IPS-20b (cell line): ENCODE results near the gene ACAP2.
"Not testable (repeated sequence)": the region's sequence is repeated elsewhere in the genome, so short reads cannot be mapped to it uniquely, and the experiment has no call there.

Source experiments
- H3K27ac ChIP-seq: one replicate; pipeline ENCODE4 v1.5.1; 2013; ENCODE audit warnings: low read length
- H3K27me3 ChIP-seq: 2 replicates; pipeline ENCODE4 v1.6.1; 2013; ENCODE audit warnings: mild to moderate bottlenecking, low read length, inconsistent platforms; ENCODE audit not compliant: insufficient read depth
- H3K36me3 ChIP-seq: 2 replicates; pipeline ENCODE4 v1.6.1; 2013; ENCODE audit warnings: low read depth, mild to moderate bottlenecking, inconsistent platforms, low read length, moderate library complexity; ENCODE audit not compliant: insufficient read depth
- H3K4me1 ChIP-seq: 2 replicates; pipeline ENCODE4 v1.6.1; 2013; ENCODE audit warnings: mild to moderate bottlenecking, control low read depth, inconsistent platforms, low read length, moderate library complexity; ENCODE audit not compliant: insufficient read depth
- H3K4me3 ChIP-seq: 2 replicates; pipeline ENCODE4 v1.5.1; 2013; ENCODE audit warnings: mild to moderate bottlenecking, low read length, inconsistent platforms
- H3K9ac ChIP-seq: 2 replicates; pipeline ENCODE4 v1.6.1; 2013; ENCODE audit warnings: low read depth, mild to moderate bottlenecking, inconsistent platforms, low read length, moderate library complexity
- H3K9me3 ChIP-seq: 2 replicates; pipeline ENCODE4 v1.6.1; 2013; ENCODE audit warnings: mild to moderate bottlenecking, low read depth, low read length, inconsistent platforms; ENCODE audit not compliant: insufficient read depth

Gene ACAP2

GRCh38 chr3:195405651-195406050 is 37.2 kb downstream of the ACAP2 start:
- Histone ChIP-seq H3K4me3 (no peak overlapping the region), H3K27me3 (no peaks in the 10 kb centered on the region), H3K9ac (no peak overlapping the region), H3K9me3 (no peaks in the 10 kb centered on the region), H3K4me1 (no peaks in the 10 kb centered on the region), H3K36me3 (no peaks in the 10 kb centered on the region), H3K27ac (no peak overlapping the region)

DNA sequence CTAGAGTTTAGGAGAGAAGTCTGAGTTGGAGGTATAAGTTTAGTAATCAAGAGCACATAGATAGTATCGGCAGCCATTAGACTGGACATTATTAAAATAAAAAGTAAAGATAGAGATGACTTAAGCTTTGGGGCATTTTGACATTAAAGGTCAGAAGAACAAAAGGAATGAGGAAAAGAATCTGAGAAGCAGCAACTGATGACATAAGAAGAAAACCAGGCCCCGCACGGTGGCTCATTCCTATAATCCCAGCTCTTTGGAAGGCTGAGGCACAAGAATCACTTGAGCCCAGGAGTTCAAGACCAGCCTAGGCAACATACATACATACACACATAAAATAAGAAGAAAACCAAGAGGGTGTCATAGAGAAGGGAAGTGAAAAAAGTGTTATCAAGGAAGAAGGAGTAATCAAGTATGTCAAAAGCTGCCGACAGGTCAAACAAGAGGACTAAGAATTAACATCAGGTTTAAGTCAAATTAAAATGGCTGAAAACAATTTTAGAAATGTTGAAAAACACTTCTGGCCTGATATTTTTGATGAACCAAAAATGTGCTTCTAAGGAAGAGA is 38.9 kb downstream of the ACAP2 start:
- H3K4me1 ChIP-seq: peaks cover 1% of the 10 kb centered on the region; the same call in 1 of the 2 replicates
- no peaks in the 10 kb centered on the region for H3K36me3 ChIP-seq
- H3K9me3 ChIP-seq: no peaks in the 10 kb centered on the region
- H3K4me3 ChIP-seq: no peak overlapping the region
- no peak overlapping the region for H3K9ac ChIP-seq
- H3K27me3 ChIP-seq: no peaks in the 10 kb centered on the region
- no peak overlapping the region for H3K27ac ChIP-seq

GRCh38 chr3:195403244-195403643 is 39.6 kb downstream of the ACAP2 start:
- peaks cover 4% of the 10 kb centered on the region; the same call in 1 of the 2 replicates for H3K4me1 ChIP-seq
- no peak overlapping the region for H3K9ac ChIP-seq
- no peaks in the 10 kb centered on the region for H3K27me3 ChIP-seq
- no peak overlapping the region for H3K4me3 ChIP-seq
- no peak overlapping the region for H3K27ac ChIP-seq
- H3K36me3 ChIP-seq: no peaks in the 10 kb centered on the region
- H3K9me3 ChIP-seq: no peaks in the 10 kb centered on the region

GRCh38 chr3:195401943-195402342 is 40.9 kb downstream of the ACAP2 start:
- Histone ChIP-seq H3K4me1 (peaks cover 16% of the 10 kb centered on the region), H3K4me3 (no peak overlapping the region), H3K27me3 (no peaks in the 10 kb centered on the region), H3K9ac (no peak overlapping the region), H3K27ac (no peak overlapping the region), H3K9me3 (no peaks in the 10 kb centered on the region), H3K36me3 (no peaks in the 10 kb centered on the region)

GRCh38 chr3:195398460-195398859 is 44.4 kb downstream of the ACAP2 start:
- H3K27me3 ChIP-seq: not testable (repeated sequence)

DNA sequence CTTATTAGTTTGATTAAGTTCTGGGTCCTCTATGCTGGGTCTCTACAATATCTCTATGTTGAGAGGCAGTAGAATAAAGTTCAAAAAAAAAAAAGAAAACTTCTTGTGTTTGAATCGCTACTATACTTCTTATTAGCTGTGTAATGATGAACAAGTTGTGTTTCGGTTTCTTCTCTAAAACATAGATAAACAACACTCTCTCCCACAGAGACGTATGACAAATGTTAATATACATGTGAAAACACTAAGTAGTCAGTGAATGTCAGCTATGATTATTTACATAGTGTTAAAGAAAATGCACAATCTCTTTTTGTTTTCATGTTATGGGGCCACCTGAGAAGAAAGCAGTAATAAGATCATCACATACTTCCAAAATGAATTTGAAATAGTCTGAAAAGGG is 45.3 kb downstream of the ACAP2 start:
- Histone ChIP-seq H3K27me3 (no peaks in the 10 kb centered on the region), H3K9me3 (no peaks in the 10 kb centered on the region), H3K4me3 (peak overlapping the region; percentile 18; the same call in 1 of the 2 replicates), H3K4me1 (peaks cover 24% of the 10 kb centered on the region), H3K9ac (no peak overlapping the region), H3K27ac (no peak overlapping the region), H3K36me3 (no peaks in the 10 kb centered on the region)

More at GRCh38 chr3:195398460-195398859, 44.4 kb downstream of the ACAP2 start:
- not testable (repeated sequence) for H3K4me3 ChIP-seq, H3K36me3 ChIP-seq, H3K27ac ChIP-seq, H3K9ac ChIP-seq, H3K9me3 ChIP-seq
- peaks cover 24% of the 10 kb centered on the region for H3K4me1 ChIP-seq

DNA sequence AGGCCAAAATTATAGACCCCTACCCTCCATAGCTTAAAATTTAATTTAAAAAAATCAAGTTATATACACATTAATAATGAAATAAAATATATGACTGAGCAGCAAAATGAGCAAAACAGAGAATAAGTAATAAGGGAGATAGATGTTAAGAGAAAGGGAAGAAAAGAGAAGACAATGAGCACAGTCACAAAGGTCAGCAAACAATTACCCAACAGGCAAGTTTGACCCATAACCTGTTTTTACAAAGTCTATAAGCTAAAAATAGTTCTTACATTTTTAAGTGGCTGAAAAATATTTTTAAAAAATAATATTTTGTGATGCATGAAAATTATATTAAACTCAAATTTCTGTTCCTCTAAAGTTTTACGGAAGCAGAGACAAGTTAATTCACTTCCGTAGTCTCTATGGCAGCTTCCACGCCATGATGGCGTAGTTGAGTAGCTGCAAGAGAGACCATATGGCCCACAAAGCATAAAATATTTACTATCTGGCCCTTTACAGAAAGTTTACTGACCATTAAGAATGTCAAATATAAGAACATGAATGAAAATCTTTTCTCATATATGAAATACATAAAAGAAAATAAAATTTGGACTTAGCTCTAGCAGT is 47.5 kb downstream of the ACAP2 start:
- peaks cover 24% of the 10 kb centered on the region for H3K4me1 ChIP-seq
- no peak overlapping the region for H3K27ac ChIP-seq
- H3K4me3 ChIP-seq: no peak overlapping the region
- H3K9me3 ChIP-seq: no peaks in the 10 kb centered on the region
- H3K27me3 ChIP-seq: no peaks in the 10 kb centered on the region
- no peak overlapping the region for H3K9ac ChIP-seq
- no peaks in the 10 kb centered on the region for H3K36me3 ChIP-seq

- no peaks in the 10 kb centered on the region for H3K27me3 ChIP-seq
- no peaks in the 10 kb centered on the region for H3K9me3 ChIP-seq
These were observed 48.1 kb downstream of the ACAP2 start for GRCh38 chr3:195394700-195395099.

DNA sequence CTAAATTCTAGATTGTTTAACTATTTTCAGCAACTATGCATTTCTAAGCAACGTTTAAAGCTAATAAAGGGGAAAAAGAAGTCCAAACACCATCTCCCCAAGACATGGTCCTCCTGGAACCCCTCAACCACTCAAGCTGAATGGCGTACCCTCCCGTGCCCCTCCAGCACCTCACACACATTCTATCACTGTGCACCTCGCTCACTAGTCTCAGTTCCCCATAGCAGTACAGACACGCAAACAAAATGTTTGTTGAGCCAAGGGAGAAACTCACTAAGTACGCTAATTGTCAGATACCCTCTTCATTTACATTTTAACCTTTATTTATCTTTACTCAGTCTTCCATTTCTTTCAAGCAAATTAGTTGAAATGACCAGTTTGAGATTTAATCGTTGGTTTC is 48.8 kb downstream of the ACAP2 start:
- H3K9ac ChIP-seq: no peak overlapping the region
- no peaks in the 10 kb centered on the region for H3K36me3 ChIP-seq
- H3K27ac ChIP-seq: no peak overlapping the region
- H3K9me3 ChIP-seq: no peaks in the 10 kb centered on the region
- no peaks in the 10 kb centered on the region for H3K27me3 ChIP-seq
- H3K4me1 ChIP-seq: peaks cover 24% of the 10 kb centered on the region
- H3K4me3 ChIP-seq: no peak overlapping the region

More at GRCh38 chr3:195394700-195395099, 48.1 kb downstream of the ACAP2 start:
- Histone ChIP-seq H3K4me3 (no peak overlapping the region), H3K9ac (no peak overlapping the region), H3K36me3 (no peaks in the 10 kb centered on the region), H3K27ac (no peak overlapping the region), H3K4me1 (peaks cover 24% of the 10 kb centered on the region)

DNA sequence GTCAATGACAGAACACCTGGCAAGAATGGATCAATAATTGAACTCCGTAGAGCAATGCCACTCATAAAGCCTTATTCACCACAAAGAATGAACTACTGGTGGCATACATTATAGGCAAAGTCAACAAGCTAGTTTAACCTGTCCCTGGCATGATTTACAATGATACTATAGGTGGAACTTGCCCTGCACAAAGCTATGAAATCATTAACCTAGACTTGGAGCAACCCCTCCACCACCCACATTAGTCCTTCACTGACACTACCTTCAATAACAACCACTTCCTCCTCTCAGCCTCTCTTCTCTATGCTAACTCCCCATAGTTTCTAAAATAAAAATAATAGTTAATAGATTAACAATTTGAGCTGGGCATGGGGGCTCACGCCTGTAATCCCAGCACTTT is 54.4 kb downstream of the ACAP2 start:
- H3K9me3 ChIP-seq: no peaks in the 10 kb centered on the region
- no peak overlapping the region for H3K27ac ChIP-seq
- no peaks in the 10 kb centered on the region for H3K27me3 ChIP-seq
- no peak overlapping the region for H3K4me3 ChIP-seq
- no peak overlapping the region for H3K9ac ChIP-seq
- H3K4me1 ChIP-seq: peaks cover 15% of the 10 kb centered on the region
- H3K36me3 ChIP-seq: no peaks in the 10 kb centered on the region

DNA sequence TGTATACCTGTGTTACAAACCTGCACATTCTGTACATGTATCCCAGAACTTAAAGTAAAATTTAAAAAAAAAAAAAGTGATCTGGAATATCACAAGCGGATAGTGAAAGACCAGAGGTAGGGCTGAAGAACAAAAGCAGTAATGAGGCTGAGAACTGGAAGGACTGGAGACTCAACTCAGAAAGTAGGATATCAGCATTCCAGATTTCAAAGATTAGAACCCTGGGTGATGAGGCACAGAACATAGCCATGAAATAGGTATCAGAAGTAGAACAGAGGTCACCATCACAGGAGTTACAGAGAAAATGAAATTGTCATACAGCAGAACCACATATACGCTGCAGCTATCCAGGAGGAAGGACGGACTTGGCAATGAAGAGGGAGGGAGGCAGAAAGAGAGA is 56.1 kb downstream of the ACAP2 start:
- Histone ChIP-seq H3K4me1 (peaks cover 28% of the 10 kb centered on the region), H3K36me3 (no peaks in the 10 kb centered on the region), H3K4me3 (no peak overlapping the region), H3K9ac (no peak overlapping the region), H3K27ac (no peak overlapping the region), H3K9me3 (no peaks in the 10 kb centered on the region), H3K27me3 (no peaks in the 10 kb centered on the region)

GRCh38 chr3:195385526-195385925 is 57.3 kb downstream of the ACAP2 start:
- Histone ChIP-seq H3K9ac (no peak overlapping the region; the same call in 1 of the 2 replicates), H3K9me3 (no peaks in the 10 kb centered on the region), H3K4me1 (peaks cover 39% of the 10 kb centered on the region), H3K4me3 (no peak overlapping the region; the same call in 1 of the 2 replicates), H3K27me3 (no peaks in the 10 kb centered on the region), H3K36me3 (no peaks in the 10 kb centered on the region), H3K27ac (peak overlapping the region; percentile 62)
